Upper lobe of left lung (tissue), 6 donors: ENCODE data around the gene PREP. TPM values are rescaled to one million over a fixed set of nuclear protein-coding genes. Genes with fewer than 3 reads are reported as not detected.
A peak's percentile ranks its signal among the peaks of the same experiment; 100 is the strongest.

Experiments used
- ATAC-seq, 2 donors: fragments of 200-7000 bp; cut with Tn5 transposase; one replicate each; pipeline ENCODE4 v1.9.1; 2022; ENCODE audit warnings: mild to moderate bottlenecking in 2 of 2, moderate library complexity in 2 of 2; ENCODE audit not compliant: low FRiP score in 2 of 2
- DNase-seq, 2 donors: peaks; one replicate each; pipeline ENCODE4 v3.0.0-alpha.2; 2019 to 2020
- H3K27ac ChIP-seq, 4 donors: fragments of 200-600 bp; sonication (generic); one replicate each; pipeline ENCODE4 v1.5.1; 2016 to 2019
- H3K27me3 ChIP-seq, 4 donors: fragments of 200-600 bp; sonication (generic); one replicate each; pipeline ENCODE4 v1.5.1; 2017 to 2019
- H3K36me3 ChIP-seq, 4 donors: fragments of 200-600 bp; sonication (generic); one replicate each; pipeline ENCODE4 v1.5.1; 2016 to 2019
- H3K4me1 ChIP-seq, 4 donors: fragments of 200-600 bp; sonication (generic); one replicate each; pipeline ENCODE4 v1.5.1; 2018 to 2019
- H3K4me3 ChIP-seq, 4 donors: fragments of 200-600 bp; sonication (generic); one replicate each; pipeline ENCODE4 v1.5.1; 2017 to 2019; ENCODE audit warnings: mild to moderate bottlenecking in 2 of 4, moderate library complexity in 1 of 4
- H3K9me3 ChIP-seq, 4 donors: fragments of 200-600 bp; sonication (generic); one replicate each; pipeline ENCODE4 v1.5.1; 2018 to 2019
- EP300 ChIP-seq, 4 donors: sonication (generic); formaldehyde crosslinking; IDR thresholded peaks; one replicate each; pipeline ENCODE4 v1.5.1; 2017; ENCODE audit warnings: antibody characterized with exemption in 4 of 4, control low read depth in 2 of 4
- POLR2A ChIP-seq, 4 donors: fragments of 450-650 bp; IDR thresholded peaks; one replicate each; pipeline ENCODE4 v1.5.1; 2016 to 2017; ENCODE audit warnings: antibody characterized with exemption in 4 of 4, mild to moderate bottlenecking in 2 of 4
- POLR2AphosphoS5 ChIP-seq, 2 donors: sonication (generic); formaldehyde crosslinking; IDR thresholded peaks; one replicate each; pipeline ENCODE4 v1.5.1; 2017; ENCODE audit warnings: antibody characterized with exemption in 2 of 2
- WGBS, 2 donors: methylation state at CpG; one replicate each; pipeline ENCODE4 v1.1.5; 2017 to 2018; 5-methylcytosine and 5-hydroxymethylcytosine counted together
- total RNA-seq, 6 donors: library from RNA; depleted of rRNA in 4 of 6; stranded (reverse); fragments of >200 nt in 4 of 6; gene quantifications; one replicate each; pipeline versions ENCODE4 v1.1.0 to v1.2.1, GENCODE V29; 2016 to 2021
- TF ChIP-seq, protein P1 (sequence below), 6 experiments: fragments of 450-650 bp in 4 of 6; fragments of 200-600 bp in 2 of 6; sonication (generic) in 2 of 6; IDR thresholded peaks; one replicate each; pipeline ENCODE4 v1.5.1; 2016 to 2019; ENCODE audit warnings: antibody characterized with exemption in 6 of 6
- donor health status: DM: no; HTN: no; CAD: no; lungs with moderate emphysema.
- donor health status: DM: no; HTN: yes; CAD: no; lungs with severe emphysema.

Gene PREP
- total RNA-seq, 6 donors from 2014 or later, result 12.1 to 31.0 (median 28.9) TPM

GRCh38 chr6:105409734-105410133 is 6.9 kb upstream of the PREP start:
- WGBS, 2 donors, result 86 to 100% methylated on average over 1 of the region's 1 CpG
- Histone ChIP-seq H3K9me3 (no peaks in the 10 kb centered on the region), H3K27ac (no peak overlapping the region), H3K4me3 (no peak overlapping the region), H3K4me1 (no peaks in the 10 kb centered on the region), H3K36me3 (no peaks in the 10 kb centered on the region), H3K27me3 (no peaks in the 10 kb centered on the region)
- peak in 1 of 2 donors; percentile 13 for DNase-seq
- TF ChIP-seq POLR2AphosphoS5 (IDR thresholded peaks at IDR 0.05) (no peak), POLR2A (IDR thresholded peaks at IDR 0.05) (no peak), EP300 (IDR thresholded peaks at IDR 0.05) (no peak)
- TF ChIP-seq, protein P1, sequence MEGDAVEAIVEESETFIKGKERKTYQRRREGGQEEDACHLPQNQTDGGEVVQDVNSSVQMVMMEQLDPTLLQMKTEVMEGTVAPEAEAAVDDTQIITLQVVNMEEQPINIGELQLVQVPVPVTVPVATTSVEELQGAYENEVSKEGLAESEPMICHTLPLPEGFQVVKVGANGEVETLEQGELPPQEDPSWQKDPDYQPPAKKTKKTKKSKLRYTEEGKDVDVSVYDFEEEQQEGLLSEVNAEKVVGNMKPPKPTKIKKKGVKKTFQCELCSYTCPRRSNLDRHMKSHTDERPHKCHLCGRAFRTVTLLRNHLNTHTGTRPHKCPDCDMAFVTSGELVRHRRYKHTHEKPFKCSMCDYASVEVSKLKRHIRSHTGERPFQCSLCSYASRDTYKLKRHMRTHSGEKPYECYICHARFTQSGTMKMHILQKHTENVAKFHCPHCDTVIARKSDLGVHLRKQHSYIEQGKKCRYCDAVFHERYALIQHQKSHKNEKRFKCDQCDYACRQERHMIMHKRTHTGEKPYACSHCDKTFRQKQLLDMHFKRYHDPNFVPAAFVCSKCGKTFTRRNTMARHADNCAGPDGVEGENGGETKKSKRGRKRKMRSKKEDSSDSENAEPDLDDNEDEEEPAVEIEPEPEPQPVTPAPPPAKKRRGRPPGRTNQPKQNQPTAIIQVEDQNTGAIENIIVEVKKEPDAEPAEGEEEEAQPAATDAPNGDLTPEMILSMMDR (IDR thresholded peaks at IDR 0.05), result no peak
- no peak for ATAC-seq

DNA sequence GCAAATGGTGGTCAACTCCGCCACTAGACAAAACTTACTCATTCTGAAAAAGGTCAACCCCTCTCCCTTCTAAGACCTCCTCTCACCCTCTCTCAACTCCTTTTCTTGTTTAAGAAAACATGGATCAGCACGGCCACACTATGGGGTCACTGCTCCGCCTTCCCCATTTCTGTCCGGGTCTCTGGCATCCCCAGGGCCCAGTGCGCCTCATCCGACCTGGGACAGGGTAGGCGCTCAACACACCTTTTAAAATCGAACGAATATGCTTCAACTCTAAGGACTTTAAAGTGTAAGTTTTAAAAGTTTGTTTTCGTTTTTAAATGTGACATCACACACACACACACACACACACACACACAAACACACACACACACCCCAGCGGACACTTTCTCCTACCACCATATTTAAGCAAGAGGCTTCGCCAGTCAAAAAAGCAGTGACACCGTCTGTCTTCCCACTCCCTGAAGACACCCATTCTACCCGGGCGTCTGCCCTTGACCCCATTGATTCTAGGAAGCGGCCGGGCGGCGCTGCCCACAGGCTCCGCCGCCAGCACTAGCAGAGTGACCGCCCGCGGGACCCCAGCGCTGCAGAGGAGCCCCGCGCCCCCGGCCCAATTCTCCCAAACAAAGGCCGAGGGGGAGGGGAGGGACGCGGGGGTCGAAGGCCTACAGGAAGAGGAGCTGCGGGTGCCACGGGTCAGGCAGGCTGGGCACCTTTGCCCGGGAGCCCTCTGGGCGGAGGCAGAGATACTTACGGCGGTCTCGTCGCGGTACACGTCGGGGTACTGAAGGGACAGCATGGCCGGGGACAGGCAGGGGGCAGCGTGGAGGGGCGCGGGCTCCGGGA is 568 bp downstream of the PREP start:
- ATAC-seq (peak; percentile 43 to 74), DNase-seq (peak in 1 of 2 donors; percentile 42)
- Histone ChIP-seq H3K36me3 (peaks cover 0 to 2% (median 0%) of the 10 kb centered on the region in 4 donors), H3K9me3 (no peaks in the 10 kb centered on the region), H3K27ac (peak overlapping the region; percentile 76 to 92 (median 88)), H3K27me3 (no peaks in the 10 kb centered on the region), H3K4me1 (peaks cover 26 to 34% (median 29%) of the 10 kb centered on the region in 4 donors), H3K4me3 (peak overlapping the region; percentile 92 to 98 (median 94))
- TF ChIP-seq EP300 (IDR thresholded peaks at IDR 0.05), result no peak
- no peak for TF ChIP-seq POLR2AphosphoS5 (IDR thresholded peaks at IDR 0.05)
- TF ChIP-seq, protein P1 (IDR thresholded peaks at IDR 0.05), result no peak
- TF ChIP-seq POLR2A (IDR thresholded peaks at IDR 0.05), result no peak
- 6 to 18% methylated on average over 18 to 37 of the region's 48 CpGs for WGBS, 2 donors

GRCh38 chr6:105401247-105402089 is 1.4 kb downstream of the PREP start:
- no peak for DNase-seq
- no peak for ATAC-seq
- H3K4me3 ChIP-seq, result peak overlapping the region; percentile 92 to 98 (median 94)
- 59 to 64% methylated on average over 8 of the region's 8 CpGs for WGBS, 2 donors
- TF ChIP-seq POLR2AphosphoS5 (IDR thresholded peaks at IDR 0.05) (no peak), EP300 (IDR thresholded peaks at IDR 0.05) (no peak), POLR2A (IDR thresholded peaks at IDR 0.05) (no peak)
- TF ChIP-seq, protein P1 (IDR thresholded peaks at IDR 0.05), result no peak
- H3K9me3 ChIP-seq, result no peaks in the 10 kb centered on the region
- H3K27me3 ChIP-seq, result no peaks in the 10 kb centered on the region
- H3K36me3 ChIP-seq, result peaks cover 0 to 10% (median 3%) of the 10 kb centered on the region in 4 donors
- H3K27ac ChIP-seq, result peak overlapping the region in 1 of 4 donors; percentile 90
- H3K4me1 ChIP-seq, result peaks cover 26 to 34% (median 29%) of the 10 kb centered on the region in 4 donors

DNA sequence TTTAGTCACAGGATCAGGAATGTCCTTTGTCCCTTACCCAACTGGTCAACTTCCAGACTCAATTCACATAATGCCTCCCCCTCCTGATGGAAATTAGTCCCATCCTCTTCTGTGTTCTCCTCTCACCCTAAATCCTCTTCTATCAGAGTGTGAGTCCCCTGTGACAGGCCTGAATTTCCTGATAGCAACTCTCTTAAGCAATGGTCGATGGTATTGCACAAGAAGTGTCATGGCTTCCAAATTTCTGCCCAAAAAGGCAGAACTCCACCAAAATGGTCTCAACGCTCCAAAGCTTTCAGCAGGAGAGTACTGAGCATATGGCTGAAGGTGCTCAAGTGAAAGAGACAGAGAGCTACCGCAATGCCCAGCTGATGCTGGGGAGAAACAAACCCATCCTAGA is 2.4 kb downstream of the PREP start:
- TF ChIP-seq POLR2AphosphoS5 (IDR thresholded peaks at IDR 0.05) (no peak), EP300 (IDR thresholded peaks at IDR 0.05) (no peak), POLR2A (IDR thresholded peaks at IDR 0.05) (no peak)
- TF ChIP-seq, protein P1 (IDR thresholded peaks at IDR 0.05), result no peak
- Histone ChIP-seq H3K4me1 (peaks cover 26 to 34% (median 29%) of the 10 kb centered on the region in 4 donors), H3K27ac (no peak overlapping the region), H3K27me3 (no peaks in the 10 kb centered on the region), H3K9me3 (no peaks in the 10 kb centered on the region), H3K4me3 (no peak overlapping the region), H3K36me3 (peaks cover 0 to 20% (median 12%) of the 10 kb centered on the region in 4 donors)
- DNase-seq (no peak), ATAC-seq (no peak)
- 63 to 81% methylated on average over 3 of the region's 3 CpGs for WGBS, 2 donors
